ENCODE data around the gene AKR7A3. TPM values are rescaled to one million over a fixed set of nuclear protein-coding genes. Genes with fewer than 3 reads are reported as not detected.
"Not testable (repeated sequence)": the region's sequence is repeated elsewhere in the genome, so short reads cannot be mapped to it uniquely, and the experiment has no call there.

The AKR7A3 gene
- total RNA-seq = 1.6 and 2.0 TPM in 2 replicates

GRCh38 chr1:19288324-19289241 lies at the start of gene AKR7A3:
Gene AKR7A3 (minus strand): TSS chr1:19288770. CDS start chr1:19288709, 61 bp downstream.
- intact Hi-C loops (cut with micrococcal nuclease) = not testable (repeated sequence)

GRCh38 chr1:19338323-19338762 lies 49.8 kb upstream of the AKR7A3 start:
- intact Hi-C loops (cut with micrococcal nuclease) = no loop called here

GRCh38 chr1:19337289-19337688 lies 48.7 kb upstream of the AKR7A3 start:
- intact Hi-C loops (cut with micrococcal nuclease) = no loop called here

GRCh38 chr1:19336543-19336942 lies 48.0 kb upstream of the AKR7A3 start:
- intact Hi-C loops (cut with micrococcal nuclease) = no loop called here

GRCh38 chr1:19333587-19334354 lies 45.2 kb upstream of the AKR7A3 start:
- intact Hi-C loops (cut with micrococcal nuclease) = no loop called here

GRCh38 chr1:19332832-19333231 lies 44.3 kb upstream of the AKR7A3 start:
- intact Hi-C loops (cut with micrococcal nuclease) = no loop called here

GRCh38 chr1:19331262-19331878 lies 42.8 kb upstream of the AKR7A3 start:
- intact Hi-C loops (cut with micrococcal nuclease) = no loop called here

GRCh38 chr1:19330449-19331135 lies 42.0 kb upstream of the AKR7A3 start:
- intact Hi-C loops (cut with micrococcal nuclease) = no loop called here

GRCh38 chr1:19329611-19330010 lies 41.0 kb upstream of the AKR7A3 start:
- intact Hi-C loops (cut with micrococcal nuclease) = no loop called here

- intact Hi-C loops (cut with micrococcal nuclease) = no loop called here
Observed at GRCh38 chr1:19329188-19329587, 40.6 kb upstream of the AKR7A3 start.

GRCh38 chr1:19328486-19328885 lies 39.9 kb upstream of the AKR7A3 start:
- intact Hi-C loops (cut with micrococcal nuclease) = no loop called here

- intact Hi-C loops (cut with micrococcal nuclease) = no loop called here
Observed at GRCh38 chr1:19327736-19328135, 39.2 kb upstream of the AKR7A3 start.

- intact Hi-C loops (cut with micrococcal nuclease) = no loop called here
Observed at GRCh38 chr1:19327301-19327700, 38.7 kb upstream of the AKR7A3 start.

- intact Hi-C loops (cut with micrococcal nuclease) = no loop called here
Observed at GRCh38 chr1:19326748-19327065, 38.1 kb upstream of the AKR7A3 start.

GRCh38 chr1:19325958-19326747 lies 37.6 kb upstream of the AKR7A3 start:
- intact Hi-C loops (cut with micrococcal nuclease) = no loop called here

- intact Hi-C loops (cut with micrococcal nuclease) = no loop called here
Observed at GRCh38 chr1:19325368-19325957, 36.9 kb upstream of the AKR7A3 start.

GRCh38 chr1:19324665-19324990 lies 36.1 kb upstream of the AKR7A3 start:
- intact Hi-C loops (cut with micrococcal nuclease) = no loop called here

- intact Hi-C loops (cut with micrococcal nuclease) = no loop called here
Observed at GRCh38 chr1:19323987-19324664, 35.6 kb upstream of the AKR7A3 start.

GRCh38 chr1:19322481-19322880 lies 33.9 kb upstream of the AKR7A3 start:
- intact Hi-C loops (cut with micrococcal nuclease) = no loop called here

GRCh38 chr1:19321071-19321470 lies 32.5 kb upstream of the AKR7A3 start:
- intact Hi-C loops (cut with micrococcal nuclease) = no loop called here
